MCF 10A (cell line): ENCODE data around the gene KY. TPM values are rescaled to one million over a fixed set of nuclear protein-coding genes. Genes with fewer than 3 reads are reported as not detected.

ENCODE experiments used
- BruUV-seq: library from RNA; stranded (reverse); fragments of 400-500 nt; replicated peaks from 2 replicates; lab custom pipeline; 2021; lab: Mats Ljungman, UMichigan
- CTCF ChIA-PET: fragments of 300-600 bp; sonication (Branson Sonifier 250); formaldehyde crosslinking; extraction: SDS; loops from one replicate; lab custom pipeline; 2021; ENCODE audit warnings: antibody characterized with exemption, inconsistent platforms; lab: Yijun Ruan, JAX
- POLR2A ChIA-PET: fragments of 300-600, 350-650 bp; sonication (Branson Sonifier 250); formaldehyde crosslinking; extraction: SDS; loops from one replicate; lab custom pipeline; 2020; ENCODE audit warnings: antibody characterized with exemption, inconsistent platforms; lab: Yijun Ruan, JAX
- DNase-seq: peaks from one replicate; pipeline ENCODE4 v3.0.0-alpha.2; 2018; ENCODE audit not compliant: unreplicated experiment
- H3K27ac Mint-ChIP-seq: one replicate; pipeline ENCODE4 v1.8.0; 2022; ENCODE audit warnings: mild to moderate bottlenecking, low read depth, mixed read lengths; ENCODE audit not compliant: unreplicated experiment
- H3K27me3 Mint-ChIP-seq: one replicate; pipeline ENCODE4 v1.8.0; 2022; ENCODE audit warnings: mixed read lengths; ENCODE audit not compliant: insufficient read depth, unreplicated experiment
- H3K36me3 Mint-ChIP-seq: one replicate; pipeline ENCODE4 v1.8.0; 2022; ENCODE audit warnings: mild to moderate bottlenecking, moderate library complexity, mixed read lengths; ENCODE audit not compliant: insufficient read depth, unreplicated experiment
- H3K4me1 Mint-ChIP-seq: one replicate; pipeline ENCODE4 v1.8.0; 2022; ENCODE audit warnings: mixed read lengths; ENCODE audit not compliant: insufficient read depth, unreplicated experiment
- H3K4me3 Mint-ChIP-seq: one replicate; pipeline ENCODE4 v1.8.0; 2022; ENCODE audit warnings: mild to moderate bottlenecking, moderate library complexity, mixed read lengths; ENCODE audit not compliant: unreplicated experiment
- H3K9me3 Mint-ChIP-seq: one replicate; pipeline ENCODE4 v1.8.0; 2022; ENCODE audit warnings: mixed read lengths; ENCODE audit not compliant: unreplicated experiment
- intact Hi-C: fragments of 100-400 bp; cut with micrococcal nuclease; formaldehyde crosslinking; loops from 2 replicates; pipeline ENCODE4 v1.14.1; 2022
- total RNA-seq: library from RNA; stranded (reverse); gene quantifications from 2 replicates; pipeline ENCODE4 v1.2.3, GENCODE V29; 2022
- TF ChIP-seq, protein P1 (sequence below): fragments of 200-600 bp; IDR thresholded peaks from one replicate; pipeline ENCODE4 v1.8.0; 2022; ENCODE audit warnings: antibody characterized with exemption, mild to moderate bottlenecking; ENCODE audit not compliant: unreplicated experiment

Gene KY
- total RNA-seq, 1 experiment from 2014 or later: not detected

DNA sequence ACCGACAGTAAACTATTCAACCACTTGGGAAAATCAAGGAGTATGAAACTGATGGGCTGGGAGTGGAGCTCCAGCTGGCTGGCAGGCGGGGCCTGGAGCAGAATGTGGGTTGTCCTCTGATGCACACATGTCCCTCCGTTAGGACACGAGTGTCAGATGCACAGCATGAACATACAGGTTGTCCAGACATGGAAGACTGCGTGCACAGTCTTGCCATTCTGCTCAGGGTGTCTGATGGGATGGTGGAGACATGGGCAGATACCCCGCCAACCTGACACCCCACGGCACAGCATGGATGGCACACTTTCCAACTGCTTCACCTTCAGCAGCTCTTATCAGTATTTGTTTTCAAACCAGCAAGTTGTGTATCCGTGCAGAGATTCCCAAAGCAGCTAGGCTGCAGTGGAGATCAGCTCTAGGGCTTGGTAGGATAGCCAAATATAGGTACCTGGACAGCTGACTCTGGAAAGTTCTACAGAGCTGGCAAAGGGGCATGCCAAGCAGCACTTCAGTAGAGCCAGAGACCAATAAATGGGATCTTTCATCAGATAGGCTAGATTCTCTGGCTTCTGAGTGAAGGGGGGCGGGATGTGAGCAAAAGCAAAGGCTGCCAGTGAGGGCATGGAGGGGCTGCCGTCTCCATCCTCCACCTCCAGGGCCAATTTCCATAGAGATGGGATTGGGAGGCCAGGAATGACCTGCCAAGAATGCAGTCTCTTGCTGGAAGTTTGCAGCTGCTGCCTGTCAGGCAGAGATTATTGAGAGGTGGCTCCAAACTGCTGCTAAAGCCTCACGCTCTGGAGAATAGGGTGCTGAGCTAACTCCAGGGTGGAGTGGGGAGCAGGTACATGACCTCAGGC lies 47.2 kb upstream of the KY start:
- DNase-seq: no peak
- POLR2A ChIA-PET: interaction anchor here (1.5 kb wide), 1 partner anchor 9 kb away, joined by 3 read pairs; no protein-coding TSS in a partner anchor

DNA sequence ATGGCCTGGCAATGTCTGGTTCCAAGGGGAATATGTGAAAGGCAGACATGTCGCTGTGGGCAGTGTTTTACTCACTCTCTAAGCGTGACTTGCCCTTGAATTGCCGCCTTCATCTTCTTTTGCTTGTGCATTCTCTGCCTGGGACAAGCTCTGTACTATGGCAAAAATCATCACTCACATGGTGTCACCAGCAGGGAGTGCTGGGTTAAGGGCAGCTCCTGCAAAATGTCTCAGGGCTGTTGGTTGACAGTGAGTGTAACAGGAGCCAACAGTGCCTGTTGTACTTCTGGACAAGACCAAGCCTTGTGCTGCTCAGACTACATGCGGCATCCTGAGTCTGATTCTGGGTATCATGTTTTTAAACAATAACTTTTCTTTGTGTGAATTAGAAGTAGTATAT lies 45.3 kb upstream of the KY start:
- H3K36me3 Mint-ChIP-seq: no peaks in the 10 kb centered on the region
- POLR2A ChIA-PET: no interaction called here
- CTCF ChIA-PET: no interaction called here
- peaks cover 21% of the 10 kb centered on the region for H3K27me3 Mint-ChIP-seq
- H3K9me3 Mint-ChIP-seq: no peaks in the 10 kb centered on the region
- H3K4me1 Mint-ChIP-seq: no peaks in the 10 kb centered on the region
- intact Hi-C loops: no loop called here
- no TSS peak for BruUV-seq
- TF ChIP-seq, protein P1, sequence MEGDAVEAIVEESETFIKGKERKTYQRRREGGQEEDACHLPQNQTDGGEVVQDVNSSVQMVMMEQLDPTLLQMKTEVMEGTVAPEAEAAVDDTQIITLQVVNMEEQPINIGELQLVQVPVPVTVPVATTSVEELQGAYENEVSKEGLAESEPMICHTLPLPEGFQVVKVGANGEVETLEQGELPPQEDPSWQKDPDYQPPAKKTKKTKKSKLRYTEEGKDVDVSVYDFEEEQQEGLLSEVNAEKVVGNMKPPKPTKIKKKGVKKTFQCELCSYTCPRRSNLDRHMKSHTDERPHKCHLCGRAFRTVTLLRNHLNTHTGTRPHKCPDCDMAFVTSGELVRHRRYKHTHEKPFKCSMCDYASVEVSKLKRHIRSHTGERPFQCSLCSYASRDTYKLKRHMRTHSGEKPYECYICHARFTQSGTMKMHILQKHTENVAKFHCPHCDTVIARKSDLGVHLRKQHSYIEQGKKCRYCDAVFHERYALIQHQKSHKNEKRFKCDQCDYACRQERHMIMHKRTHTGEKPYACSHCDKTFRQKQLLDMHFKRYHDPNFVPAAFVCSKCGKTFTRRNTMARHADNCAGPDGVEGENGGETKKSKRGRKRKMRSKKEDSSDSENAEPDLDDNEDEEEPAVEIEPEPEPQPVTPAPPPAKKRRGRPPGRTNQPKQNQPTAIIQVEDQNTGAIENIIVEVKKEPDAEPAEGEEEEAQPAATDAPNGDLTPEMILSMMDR: no peak
- no peak overlapping the region for H3K4me3 Mint-ChIP-seq
- DNase-seq: no peak
- no peak overlapping the region for H3K27ac Mint-ChIP-seq

More for the DNA sequence above, 47.2 kb upstream of the KY start:
- no peaks in the 10 kb centered on the region for H3K36me3 Mint-ChIP-seq
- CTCF ChIA-PET: interaction anchor here (0.6 to 1.3 kb wide), 4 partner anchors 10 to 97 kb away, joined by 3 to 5 read pairs (median 3); no protein-coding TSS in a partner anchor
- BruUV-seq: no TSS peak
- no peaks in the 10 kb centered on the region for H3K9me3 Mint-ChIP-seq
- peaks cover 23% of the 10 kb centered on the region for H3K27me3 Mint-ChIP-seq
- intact Hi-C loops: no loop called here
- no peaks in the 10 kb centered on the region for H3K4me1 Mint-ChIP-seq
- no peak overlapping the region for H3K27ac Mint-ChIP-seq
- TF ChIP-seq, protein P1: no peak
- no peak overlapping the region for H3K4me3 Mint-ChIP-seq

DNA sequence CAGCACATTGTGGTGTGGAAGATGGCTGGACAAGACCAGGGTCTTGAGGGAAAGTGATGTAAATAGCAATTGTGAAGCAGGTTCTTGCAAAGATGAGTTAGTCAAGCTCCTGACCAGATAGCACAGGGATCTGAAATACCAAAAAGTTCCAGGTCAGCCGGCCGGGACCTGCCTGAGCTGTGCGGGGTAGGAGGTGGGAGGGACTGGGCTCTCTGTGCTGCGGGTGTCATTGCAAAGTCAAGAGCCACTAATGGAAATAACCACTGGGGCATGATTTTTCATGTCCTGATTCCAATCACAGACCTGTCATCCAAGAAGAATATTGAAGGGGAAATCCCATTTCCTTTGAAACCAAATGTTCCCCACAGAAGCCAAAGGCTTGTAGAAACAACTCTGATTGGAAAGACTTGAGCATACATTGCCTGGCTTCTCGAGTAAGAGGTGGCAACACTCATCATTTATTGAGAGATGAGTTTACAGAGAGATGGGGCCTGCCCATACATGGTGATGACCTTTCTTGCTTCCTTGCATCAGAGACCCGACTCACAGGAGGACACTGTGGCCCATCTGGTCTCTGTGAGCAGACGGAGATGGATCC lies 44.2 kb upstream of the KY start:
- Mint-ChIP-seq H3K9me3 (no peaks in the 10 kb centered on the region), H3K4me3 (no peak overlapping the region), H3K27me3 (peaks cover 10% of the 10 kb centered on the region), H3K4me1 (no peaks in the 10 kb centered on the region), H3K36me3 (no peaks in the 10 kb centered on the region), H3K27ac (no peak overlapping the region)
- CTCF ChIA-PET: interaction anchor here (0.6 kb wide), 2 partner anchors 1819 to 1909 kb away, joined by 3 to 4 read pairs; no protein-coding TSS in a partner anchor
- intact Hi-C loops: no loop called here
- no TSS peak for BruUV-seq
- DNase-seq: no peak
- TF ChIP-seq, protein P1: no peak
- POLR2A ChIA-PET: no interaction called here

DNA sequence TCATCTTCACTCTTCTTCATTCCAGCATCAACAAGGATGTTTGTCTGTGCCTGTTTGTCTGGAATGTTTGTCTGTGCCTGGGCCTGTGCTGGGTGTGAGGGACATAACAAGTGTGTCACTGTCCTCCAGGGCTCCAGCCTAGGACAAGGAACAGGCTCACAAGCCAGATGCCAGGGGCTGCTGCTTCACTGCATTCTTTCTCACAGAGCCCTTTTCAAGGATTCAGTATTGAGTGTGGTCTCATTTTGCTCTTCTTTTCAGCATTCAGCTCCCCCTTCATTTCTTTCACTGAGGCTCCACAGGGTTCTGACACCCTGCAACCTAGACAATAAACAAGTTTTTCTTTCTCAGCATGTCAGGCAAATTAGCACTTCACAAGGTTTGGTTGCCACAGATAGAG lies 43.6 kb upstream of the KY start:
- ChIA-PET CTCF (interaction anchor here (0.6 kb wide), 3 partner anchors 44 to 1908 kb away, joined by 3 to 4 read pairs (median 3); partner anchors contain the start of gene KY), POLR2A (no interaction called here)
- Mint-ChIP-seq H3K27ac (no peak overlapping the region), H3K27me3 (peaks cover 6% of the 10 kb centered on the region), H3K36me3 (no peaks in the 10 kb centered on the region), H3K9me3 (no peaks in the 10 kb centered on the region), H3K4me1 (no peaks in the 10 kb centered on the region), H3K4me3 (no peak overlapping the region)
- no TSS peak for BruUV-seq
- TF ChIP-seq, protein P1: no peak
- intact Hi-C loops: no loop called here
- DNase-seq: no peak
